Measurements from ENCODE around the gene TAGLN.

- TF ChIP-seq CTCF (IDR thresholded peaks at IDR 0.05) (no peak), POLR2A (IDR thresholded peaks at IDR 0.05) (peak in 2 of 3 donors; percentile 30 to 41)
These were observed at the start of gene TAGLN for GRCh38 chr11:117199053-117199915.
